Fibroblast of lung (primary cell): ENCODE data around the gene TUBGCP2.

Experiments
- EZH2 ChIP-seq: IDR thresholded peaks from 2 replicates; pipeline ENCODE4 v1.5.1; 2012; ENCODE audit warnings: low read length, control low read depth, mild to moderate bottlenecking; ENCODE audit errors: missing control alignments
- TF ChIP-seq, protein P1 (sequence below), 2 donors: IDR thresholded peaks in 1 of 2; conservative IDR thresholded peaks in 1 of 2; 1 replicate in 1 of 2; 2 replicates in 1 of 2; pipeline ENCODE4 v1.5.1; 2011 to 2012; ENCODE audit warnings: low read length in 2 of 2, control low read depth in 1 of 2, inconsistent platforms in 1 of 2, low read depth in 1 of 2, mild to moderate bottlenecking in 1 of 2

DNA sequence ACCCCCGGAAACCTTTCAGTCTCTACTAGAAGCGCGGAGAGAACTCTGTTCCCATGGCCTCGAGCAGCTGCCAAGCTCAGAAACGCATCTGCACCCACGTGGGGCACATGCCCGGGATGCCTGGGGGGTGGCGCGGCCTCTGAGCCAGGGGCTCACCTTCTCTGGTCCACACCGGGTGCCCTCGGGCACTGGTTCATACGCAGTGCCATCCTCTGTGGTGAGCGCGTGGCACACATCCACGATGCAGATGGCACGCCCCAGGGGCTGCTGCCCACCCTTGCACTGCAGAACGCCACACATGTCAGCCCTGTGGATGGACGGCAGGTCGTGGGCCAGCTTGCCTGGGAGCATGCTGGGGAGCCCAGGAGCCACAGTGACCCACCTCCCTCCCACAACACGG lies 38.5 kb downstream of the TUBGCP2 start:
- TF ChIP-seq, protein P1, sequence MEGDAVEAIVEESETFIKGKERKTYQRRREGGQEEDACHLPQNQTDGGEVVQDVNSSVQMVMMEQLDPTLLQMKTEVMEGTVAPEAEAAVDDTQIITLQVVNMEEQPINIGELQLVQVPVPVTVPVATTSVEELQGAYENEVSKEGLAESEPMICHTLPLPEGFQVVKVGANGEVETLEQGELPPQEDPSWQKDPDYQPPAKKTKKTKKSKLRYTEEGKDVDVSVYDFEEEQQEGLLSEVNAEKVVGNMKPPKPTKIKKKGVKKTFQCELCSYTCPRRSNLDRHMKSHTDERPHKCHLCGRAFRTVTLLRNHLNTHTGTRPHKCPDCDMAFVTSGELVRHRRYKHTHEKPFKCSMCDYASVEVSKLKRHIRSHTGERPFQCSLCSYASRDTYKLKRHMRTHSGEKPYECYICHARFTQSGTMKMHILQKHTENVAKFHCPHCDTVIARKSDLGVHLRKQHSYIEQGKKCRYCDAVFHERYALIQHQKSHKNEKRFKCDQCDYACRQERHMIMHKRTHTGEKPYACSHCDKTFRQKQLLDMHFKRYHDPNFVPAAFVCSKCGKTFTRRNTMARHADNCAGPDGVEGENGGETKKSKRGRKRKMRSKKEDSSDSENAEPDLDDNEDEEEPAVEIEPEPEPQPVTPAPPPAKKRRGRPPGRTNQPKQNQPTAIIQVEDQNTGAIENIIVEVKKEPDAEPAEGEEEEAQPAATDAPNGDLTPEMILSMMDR (conservative IDR thresholded peaks at IDR 0.05 in 1 of 2, IDR thresholded peaks at IDR 0.05 in 1 of 2; ENCODE audit: low read depth in 1 of 2, low read length in 2 of 2), result no peak
- no peak for TF ChIP-seq EZH2
